GM12892 (cell line): ENCODE measurements around the gene TMCC1.
"Not testable (repeated sequence)": the region's sequence is repeated elsewhere in the genome, so short reads cannot be mapped to it uniquely, and the experiment has no call there.

Experiments used
- DNase-seq: peaks from one replicate; pipeline ENCODE4 v3.0.0; 2011; ENCODE audit not compliant: insufficient read length
- FAIRE-seq: peaks from 2 replicates; lab custom pipeline; 2011; peaks lifted over from hg19 to GRCh38; lab: Jason Lieb, UNC
- POLR2A ChIP-seq: IDR thresholded peaks from 2 replicates; pipeline ENCODE4 v1.6.1; 2011; ENCODE audit warnings: low read depth, low read length, control low read depth
- POLR2AphosphoS5 ChIP-seq: IDR thresholded peaks from 2 replicates; pipeline ENCODE4 v1.6.1; 2011; ENCODE audit warnings: low read depth, low read length, control low read depth
- TAF1 ChIP-seq: IDR thresholded peaks from 2 replicates; pipeline ENCODE4 v1.6.1; 2011; ENCODE audit warnings: low read depth, mild to moderate bottlenecking, control low read depth, low read length, borderline replicate concordance

The TMCC1 gene

DNA sequence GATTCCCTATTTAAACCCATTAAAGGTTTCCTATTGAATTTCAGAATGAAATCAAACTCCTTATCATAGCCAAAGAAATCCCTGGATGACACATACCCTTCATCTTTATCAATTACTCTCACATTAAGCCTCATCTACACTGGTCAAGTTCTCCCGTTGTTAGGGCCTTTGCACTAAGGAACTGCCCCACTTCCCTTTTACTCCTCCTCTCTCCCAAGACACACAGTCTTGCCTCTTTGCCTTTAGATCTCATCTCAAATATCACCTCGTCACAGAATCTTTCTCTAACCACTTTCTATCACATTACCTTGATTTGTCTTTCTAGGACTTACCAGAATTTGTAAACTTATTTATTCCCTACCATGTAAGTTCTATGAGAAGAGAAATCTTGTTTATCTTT lies 117.6 kb downstream of the TMCC1 start:
- FAIRE-seq = no peak
- no peak for DNase-seq
- TF ChIP-seq POLR2AphosphoS5 (no peak), POLR2A (no peak), TAF1 (no peak)

DNA sequence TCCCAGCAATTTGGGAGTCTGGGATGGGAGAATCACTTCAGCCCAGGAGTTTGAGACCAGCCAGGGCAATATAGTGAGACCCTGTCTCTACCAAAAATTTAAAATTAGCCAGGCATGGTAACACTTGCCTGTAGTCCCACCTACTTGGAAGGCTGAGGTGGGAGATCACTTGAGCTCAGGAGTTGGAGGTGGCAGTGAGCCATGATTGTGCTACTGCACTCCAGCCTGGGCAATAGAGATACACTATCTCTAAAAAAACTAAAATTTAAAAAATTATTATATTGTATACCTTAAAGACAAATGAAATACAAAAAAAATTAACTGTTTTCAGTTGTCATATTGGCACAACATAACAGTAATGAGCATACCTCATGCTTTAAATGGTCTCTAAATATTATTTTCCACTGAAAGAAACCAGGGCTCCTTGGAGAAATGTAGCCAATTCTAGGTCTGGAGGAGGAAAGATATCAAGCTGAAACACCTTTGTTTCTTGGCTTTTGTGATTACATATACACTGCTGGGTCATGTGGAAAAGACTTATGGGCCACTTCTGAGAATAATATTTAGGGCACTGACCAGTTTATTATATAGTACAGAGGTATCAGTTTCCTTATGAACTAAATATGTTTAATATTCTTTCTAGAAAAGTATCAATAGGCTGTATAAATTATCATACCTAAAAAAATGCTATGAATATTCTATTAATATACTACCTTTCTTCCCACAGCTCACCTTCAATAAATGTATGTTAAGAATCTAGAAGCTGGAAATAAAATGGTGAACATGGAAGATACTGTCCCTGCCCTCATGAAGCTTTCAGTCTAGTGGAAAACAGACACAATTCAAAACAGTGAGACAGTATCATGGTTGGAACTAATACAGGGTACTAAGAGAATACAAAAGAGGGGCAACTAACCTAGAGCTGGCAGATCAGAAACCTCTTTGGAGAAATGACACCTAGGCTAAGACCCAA lies 119.5 kb downstream of the TMCC1 start:
- TF ChIP-seq TAF1 = no peak
- TF ChIP-seq POLR2A = no peak
- TF ChIP-seq POLR2AphosphoS5 = no peak
- no peak for FAIRE-seq
- no peak for DNase-seq

GRCh38 chr3:129770604-129771003 lies 122.9 kb downstream of the TMCC1 start:
- no peak for TF ChIP-seq POLR2A
- TF ChIP-seq POLR2AphosphoS5 = no peak
- TF ChIP-seq TAF1 = no peak
- DNase-seq (no peak), FAIRE-seq (no peak)

GRCh38 chr3:129769616-129770015 lies 123.9 kb downstream of the TMCC1 start:
- TF ChIP-seq POLR2AphosphoS5 (no peak), POLR2A (no peak), TAF1 (no peak)
- DNase-seq = no peak
- no peak for FAIRE-seq

- no peak for DNase-seq
- TF ChIP-seq POLR2AphosphoS5 (no peak), POLR2A (no peak), TAF1 (no peak)
- FAIRE-seq = no peak
These were observed 124.8 kb downstream of the TMCC1 start for GRCh38 chr3:129768728-129769127.

GRCh38 chr3:129766135-129766534 lies 127.4 kb downstream of the TMCC1 start:
- TF ChIP-seq TAF1 (no peak), POLR2AphosphoS5 (no peak), POLR2A (no peak)
- DNase-seq (no peak), FAIRE-seq (no peak)

- TF ChIP-seq POLR2AphosphoS5 = no peak
- TF ChIP-seq TAF1 = no peak
- no peak for TF ChIP-seq POLR2A
- DNase-seq = no peak
- FAIRE-seq = no peak
These were observed 129.4 kb downstream of the TMCC1 start for GRCh38 chr3:129764090-129764489.

DNA sequence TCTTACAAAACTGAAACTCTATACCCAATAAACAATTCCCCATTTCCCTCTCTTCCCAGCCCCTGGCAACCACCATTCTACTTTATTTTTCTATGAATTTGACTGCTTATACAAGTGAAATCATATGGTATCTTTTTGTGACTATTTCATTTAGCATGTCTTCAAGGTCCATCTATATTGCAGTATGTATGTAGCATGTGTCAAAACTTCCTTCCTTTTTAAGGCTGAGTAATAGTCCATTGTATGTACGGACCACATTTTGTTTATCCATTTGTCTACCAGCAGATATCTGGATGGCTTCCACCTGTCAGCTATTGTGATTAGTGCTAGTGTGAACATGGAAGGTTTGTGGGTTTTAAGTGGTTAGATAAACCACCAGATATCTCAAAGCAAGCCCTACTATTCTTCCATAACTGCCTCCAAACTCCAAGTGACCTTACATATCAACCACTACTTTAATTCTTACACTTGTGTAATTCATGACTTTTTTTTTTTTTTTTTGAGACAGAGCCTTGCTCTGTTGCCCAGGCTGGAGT lies 134.7 kb downstream of the TMCC1 start:
- FAIRE-seq (no peak), DNase-seq (no peak)
- TF ChIP-seq POLR2AphosphoS5 (no peak), TAF1 (no peak), POLR2A (no peak)

- no peak for TF ChIP-seq TAF1
- TF ChIP-seq POLR2A = no peak
- no peak for TF ChIP-seq POLR2AphosphoS5
- DNase-seq = no peak
- no peak for FAIRE-seq
These were observed 135.2 kb downstream of the TMCC1 start for GRCh38 chr3:129758306-129758705.

DNA sequence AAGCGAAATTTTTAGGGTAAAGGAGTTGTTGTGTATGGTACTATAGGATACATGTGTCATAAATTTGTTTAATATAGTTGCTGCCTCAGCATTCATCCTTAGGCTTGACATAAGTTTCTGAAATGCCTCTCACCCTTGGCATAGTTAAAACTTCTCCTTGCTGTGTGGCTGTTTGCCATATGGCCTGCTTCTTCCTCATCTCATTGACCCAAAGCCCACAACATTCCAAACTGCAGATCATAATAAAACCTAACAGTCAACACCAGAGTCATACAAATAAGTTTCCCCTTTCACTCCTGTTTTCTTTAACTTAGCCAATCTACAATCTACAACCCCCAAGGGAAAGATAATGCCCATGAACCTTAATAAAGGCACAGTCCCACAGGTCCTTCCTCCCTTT lies 136.6 kb downstream of the TMCC1 start:
- FAIRE-seq = no peak
- no peak for TF ChIP-seq TAF1
- no peak for TF ChIP-seq POLR2AphosphoS5
- no peak for TF ChIP-seq POLR2A
- no peak for DNase-seq

GRCh38 chr3:129751105-129751504 lies 142.4 kb downstream of the TMCC1 start:
- not testable (repeated sequence) for FAIRE-seq

DNA sequence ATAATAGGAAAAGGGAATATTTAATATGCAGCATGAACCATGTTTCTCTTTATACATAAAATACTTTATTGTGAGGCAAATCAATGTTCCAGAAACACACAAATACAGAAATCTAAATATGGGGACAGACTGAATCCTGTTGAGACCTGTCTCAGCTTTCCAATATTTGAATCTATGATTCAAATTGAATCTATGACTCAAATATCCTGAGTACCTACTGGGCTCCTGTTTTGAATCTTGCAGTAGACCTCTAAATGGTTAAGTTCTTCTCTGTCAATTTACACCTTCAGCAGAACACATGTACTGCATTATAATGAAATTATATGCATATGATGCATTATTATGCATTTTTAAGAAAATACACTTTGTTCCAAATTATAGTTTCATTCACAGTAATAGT lies 143.8 kb downstream of the TMCC1 start:
- FAIRE-seq (no peak), DNase-seq (no peak)
- TF ChIP-seq TAF1 = no peak
- TF ChIP-seq POLR2AphosphoS5 = no peak
- TF ChIP-seq POLR2A = no peak

More at GRCh38 chr3:129751105-129751504, 142.4 kb downstream of the TMCC1 start:
- DNase-seq = not testable (repeated sequence)
